Measurements from ENCODE around the gene SCYGR4.
"Not testable (repeated sequence)": the region's sequence is repeated elsewhere in the genome, so short reads cannot be mapped to it uniquely, and the experiment has no call there.

The SCYGR4 gene

GRCh38 chr2:227655454-227655853 lies 38.2 kb downstream of the SCYGR4 start:
- in situ Hi-C loops (cut with MboI; ENCODE audit: low pct_unique_long_range_greater_than_20kb, low sequenced_read_pairs, unreplicated experiment), result loop anchor here (25.0 kb wide), 1 partner anchor 207 kb away; the partner anchor contains the start of gene DAW1
- no peak for DNase-seq (ENCODE audit: low spot score)

GRCh38 chr2:227657199-227657845 lies 40.0 kb downstream of the SCYGR4 start:
- DNase-seq (ENCODE audit: low spot score), result no peak
- TF ChIP-seq CTCF (IDR thresholded peaks at IDR 0.05; ENCODE audit: extremely low read depth, insufficient read depth, missing control alignments), result no peak
- in situ Hi-C loops (cut with MboI; ENCODE audit: low pct_unique_long_range_greater_than_20kb, low sequenced_read_pairs, unreplicated experiment), result loop anchor here (25.0 kb wide), 1 partner anchor 205 kb away; the partner anchor contains the start of gene DAW1

More at GRCh38 chr2:227655454-227655853, 38.2 kb downstream of the SCYGR4 start:
- TF ChIP-seq CTCF (IDR thresholded peaks at IDR 0.05; ENCODE audit: extremely low read depth, insufficient read depth, missing control alignments), result no peak

- no peak for TF ChIP-seq CTCF (IDR thresholded peaks at IDR 0.05; ENCODE audit: extremely low read depth, insufficient read depth, missing control alignments)
- in situ Hi-C loops (cut with MboI; ENCODE audit: low pct_unique_long_range_greater_than_20kb, low sequenced_read_pairs, unreplicated experiment), result loop anchor here (25.0 kb wide), 1 partner anchor 201 kb away; the partner anchor contains the start of gene DAW1
- DNase-seq (ENCODE audit: low spot score), result no peak
Measured at GRCh38 chr2:227661025-227661649, 43.8 kb downstream of the SCYGR4 start.

GRCh38 chr2:227661827-227662226 lies 44.5 kb downstream of the SCYGR4 start:
- in situ Hi-C loops (cut with MboI; ENCODE audit: low pct_unique_long_range_greater_than_20kb, low sequenced_read_pairs, unreplicated experiment), result loop anchor here (25.0 kb wide), 1 partner anchor 200 kb away; the partner anchor contains the start of gene DAW1

GRCh38 chr2:227665189-227665940 lies 48.1 kb downstream of the SCYGR4 start:
- no peak for TF ChIP-seq CTCF (IDR thresholded peaks at IDR 0.05; ENCODE audit: extremely low read depth, insufficient read depth, missing control alignments)
- in situ Hi-C loops (cut with MboI; ENCODE audit: low pct_unique_long_range_greater_than_20kb, low sequenced_read_pairs, unreplicated experiment), result loop anchor here (25.0 kb wide), 1 partner anchor 197 kb away; the partner anchor contains the start of gene DAW1
- no peak for DNase-seq (ENCODE audit: low spot score)

More at GRCh38 chr2:227661827-227662226, 44.5 kb downstream of the SCYGR4 start:
- DNase-seq (ENCODE audit: low spot score), result no peak
- TF ChIP-seq CTCF (IDR thresholded peaks at IDR 0.05; ENCODE audit: extremely low read depth, insufficient read depth, missing control alignments), result no peak

GRCh38 chr2:227666631-227667170 lies 49.4 kb downstream of the SCYGR4 start, which contains the start of gene SCYGR5:
SCYGR5 (plus strand) TSS chr2:227666804; CDS start chr2:227666804, 0 bp downstream.
- DNase-seq (ENCODE audit: low spot score), result not testable (repeated sequence)
- in situ Hi-C loops (cut with MboI; ENCODE audit: low pct_unique_long_range_greater_than_20kb, low sequenced_read_pairs, unreplicated experiment), result loop anchor here (25.0 kb wide), 1 partner anchor 196 kb away; the partner anchor contains the start of gene DAW1

All from GM13977 (cell line).